IPS DF 19.7 (cell line): ENCODE measurements around the gene CTSO.
"Not testable (repeated sequence)": the region's sequence is repeated elsewhere in the genome, so short reads cannot be mapped to it uniquely, and the experiment has no call there.

Experiments
- DNase-seq: peaks from one replicate; pipeline ENCODE4 v3.0.0-alpha.2; 2013; ENCODE audit warnings: low read depth, low spot score

CTSO gene

GRCh38 chr4:155907556-155907955 lies 46.1 kb downstream of the CTSO start:
- DNase-seq = no peak

DNA sequence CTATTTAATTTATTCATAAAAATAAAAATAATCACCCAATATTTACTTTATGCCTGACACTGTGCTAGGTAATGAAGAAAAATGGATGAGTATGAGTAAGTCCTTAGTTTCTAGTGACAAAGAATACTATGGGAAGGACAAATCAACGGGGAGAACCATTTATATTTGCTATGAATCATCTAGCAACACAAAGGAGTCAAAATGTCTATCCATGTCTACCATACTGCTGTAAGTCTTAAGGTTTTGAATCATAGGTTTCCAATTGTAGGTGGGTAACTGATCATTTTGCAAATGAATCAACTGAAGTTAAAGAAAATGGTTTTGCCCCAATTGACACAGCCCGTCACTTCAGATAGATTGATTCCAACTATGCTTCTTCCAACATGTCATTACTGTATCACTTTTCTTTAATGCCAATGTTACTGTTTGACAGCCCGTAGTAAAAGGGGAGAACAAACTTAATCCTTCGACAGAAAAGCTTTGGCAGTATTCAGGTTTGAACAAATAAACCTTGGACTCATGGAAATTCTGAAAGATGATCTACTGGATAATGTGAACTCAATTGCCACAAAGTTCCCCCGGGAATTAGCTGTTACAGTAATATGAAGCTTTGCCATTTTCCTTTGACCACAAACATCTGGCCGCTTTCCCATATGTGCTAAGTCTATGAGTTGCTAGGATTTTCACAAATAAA lies 47.0 kb downstream of the CTSO start:
- DNase-seq = no peak

GRCh38 chr4:155904331-155904730 lies 49.3 kb downstream of the CTSO start:
- no peak for DNase-seq

DNA sequence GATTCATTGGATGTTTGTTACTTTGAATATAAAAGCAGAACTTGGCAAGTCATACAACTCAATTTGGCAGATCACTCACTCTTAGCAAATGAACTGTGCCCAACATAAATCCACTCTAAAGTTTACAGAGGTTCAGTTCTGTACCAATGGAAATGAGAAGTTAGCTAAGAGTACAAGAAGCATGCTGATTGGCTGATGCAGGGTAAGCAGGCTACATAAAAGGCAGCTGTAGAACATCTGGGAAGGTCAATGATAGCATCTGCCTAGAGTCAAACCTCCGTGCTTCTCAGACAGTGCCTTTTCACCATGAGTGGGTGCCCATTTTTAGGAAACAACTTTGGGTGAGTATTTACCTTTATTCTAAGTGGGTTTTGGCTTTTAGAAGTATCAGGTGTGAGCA lies 50.2 kb downstream of the CTSO start, which contains the start of gene TDO2:
Gene TDO2, plus strand, starts transcription at position 244 of the 400 bp plus-strand sequence. Its CDS starts 63 bp downstream, at position 307.
- DNase-seq = no peak

DNA sequence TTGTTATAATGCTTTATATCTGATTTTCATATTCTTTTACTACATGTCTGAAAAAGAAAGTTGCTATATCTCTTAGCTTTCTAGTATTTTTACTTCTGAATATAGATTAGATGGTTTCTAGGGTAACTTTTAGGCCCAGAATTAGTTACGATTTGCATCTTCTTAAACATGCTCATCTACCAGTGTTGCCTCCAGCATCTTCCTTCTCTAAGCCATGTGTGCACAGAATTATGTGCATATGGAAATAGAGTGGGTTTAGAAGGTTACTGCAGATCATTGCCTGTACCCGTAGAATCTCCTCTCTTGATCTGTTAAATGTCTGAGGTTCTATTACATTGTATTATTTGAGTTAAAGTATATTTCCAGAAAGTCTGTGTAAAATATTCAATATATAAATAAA lies 52.7 kb downstream of the CTSO start:
- DNase-seq = no peak

DNA sequence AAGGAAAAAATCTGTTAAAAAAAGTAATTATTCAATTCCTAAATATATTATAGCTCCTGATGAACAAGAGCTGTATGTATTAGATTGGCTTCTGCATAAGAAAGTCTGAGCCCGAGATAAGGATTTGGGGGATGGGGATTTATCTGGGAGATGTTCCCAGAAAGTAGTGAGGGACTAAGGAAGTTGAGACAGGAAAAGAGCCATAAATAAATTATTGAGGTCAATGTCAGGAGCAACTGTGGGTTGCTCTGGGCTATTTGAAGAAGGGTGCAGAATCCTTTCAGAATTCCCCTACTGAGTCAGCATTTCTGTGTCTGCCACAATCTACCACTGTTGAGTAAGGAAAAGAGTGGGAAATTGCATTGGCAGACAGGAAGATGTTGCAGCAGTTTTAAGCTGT lies 53.3 kb downstream of the CTSO start:
- peak; percentile 9 for DNase-seq

DNA sequence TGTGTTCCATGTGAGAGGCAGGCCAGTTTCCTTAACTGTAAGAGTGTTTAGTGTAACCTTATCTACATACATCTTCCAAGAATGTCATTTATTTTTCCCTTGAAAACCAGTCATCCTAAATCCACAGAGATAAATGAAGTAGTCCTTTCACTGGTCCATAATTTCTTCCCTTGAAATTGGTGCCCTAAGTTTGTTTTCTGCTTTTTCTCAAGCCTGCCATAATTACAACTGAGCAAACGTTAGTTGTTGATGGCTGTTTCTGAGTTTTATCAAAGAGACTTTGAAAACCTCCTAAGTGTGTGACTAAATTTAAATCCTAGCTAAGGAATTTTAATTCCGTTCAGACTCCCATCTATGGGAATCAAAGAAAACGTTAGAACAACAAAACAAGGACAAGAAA lies 53.8 kb downstream of the CTSO start:
- no peak for DNase-seq

GRCh38 chr4:155898371-155898770 lies 55.3 kb downstream of the CTSO start:
- DNase-seq = not testable (repeated sequence)

- no peak for DNase-seq
Measured at GRCh38 chr4:155891058-155891457, 62.6 kb downstream of the CTSO start.

GRCh38 chr4:155889946-155890345 lies 63.7 kb downstream of the CTSO start:
- DNase-seq = no peak

GRCh38 chr4:155889031-155889793 lies 64.5 kb downstream of the CTSO start:
- DNase-seq = no peak

- no peak for DNase-seq
Measured at GRCh38 chr4:155887847-155888570, 65.7 kb downstream of the CTSO start.

GRCh38 chr4:155887045-155887444 lies 66.6 kb downstream of the CTSO start:
- DNase-seq = no peak

DNA sequence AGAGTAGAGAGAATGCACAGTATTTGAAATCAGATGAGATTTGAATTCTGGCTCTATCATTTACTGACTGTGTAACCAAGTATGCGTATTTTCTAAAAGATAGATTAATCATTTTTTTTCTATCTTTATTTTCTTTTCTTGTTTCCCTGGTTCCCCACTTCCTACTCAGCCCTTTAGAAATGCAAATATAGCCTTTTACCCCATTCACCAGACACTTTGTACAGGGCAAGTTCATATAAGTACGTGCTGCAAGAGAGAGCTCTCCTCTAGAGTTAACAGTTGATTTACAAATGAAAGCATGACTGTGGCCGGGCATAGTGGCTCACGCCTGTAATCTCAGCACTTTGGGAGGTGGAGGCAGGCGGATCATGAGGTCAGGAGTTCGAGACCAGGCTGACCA lies 68.0 kb downstream of the CTSO start:
- no peak for DNase-seq

DNA sequence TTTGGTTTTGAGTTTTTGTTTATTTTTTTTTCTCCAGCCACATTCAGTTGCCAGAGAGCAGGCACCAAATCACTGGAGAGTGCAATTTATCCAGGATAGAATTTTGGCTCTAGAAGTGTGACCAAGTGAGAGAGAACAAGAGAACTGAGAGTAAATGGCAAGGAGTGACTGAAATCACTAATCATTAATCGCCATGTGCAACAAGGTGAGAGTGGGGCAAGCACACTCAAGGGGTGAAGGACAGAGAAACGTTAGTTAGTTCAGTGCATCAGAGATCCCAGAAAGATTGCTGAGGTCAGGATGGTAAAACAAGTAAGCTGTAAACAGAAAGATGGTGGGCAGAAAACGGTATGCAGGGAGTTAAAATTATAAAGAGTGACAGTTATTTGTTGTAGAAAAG lies 69.8 kb downstream of the CTSO start:
- no peak for DNase-seq

GRCh38 chr4:155881555-155881954 lies 72.1 kb downstream of the CTSO start:
- DNase-seq = no peak

- no peak for DNase-seq
Measured at GRCh38 chr4:155879767-155880166, 73.9 kb downstream of the CTSO start.

DNA sequence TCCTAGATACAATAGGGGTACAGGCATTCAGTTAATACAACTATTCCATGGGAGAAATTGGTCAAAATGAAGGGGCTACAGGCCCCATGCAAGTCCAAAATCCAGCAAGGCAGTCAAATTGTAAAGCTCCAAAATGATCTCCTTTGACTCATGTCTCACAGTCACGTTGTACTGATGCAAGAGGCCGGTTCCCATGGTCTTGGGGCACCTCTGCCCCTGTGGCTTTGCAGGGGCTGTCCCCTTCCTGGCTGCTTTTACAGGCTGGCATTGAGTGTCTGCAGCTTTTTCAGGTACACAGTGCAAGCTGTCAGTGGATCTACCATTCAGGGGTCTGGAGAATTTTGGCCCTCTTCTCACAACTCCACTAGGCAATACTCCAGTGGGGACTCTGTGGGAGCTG lies 75.1 kb downstream of the CTSO start:
- no peak for DNase-seq

GRCh38 chr4:155877971-155878370 lies 75.7 kb downstream of the CTSO start:
- no peak for DNase-seq

DNA sequence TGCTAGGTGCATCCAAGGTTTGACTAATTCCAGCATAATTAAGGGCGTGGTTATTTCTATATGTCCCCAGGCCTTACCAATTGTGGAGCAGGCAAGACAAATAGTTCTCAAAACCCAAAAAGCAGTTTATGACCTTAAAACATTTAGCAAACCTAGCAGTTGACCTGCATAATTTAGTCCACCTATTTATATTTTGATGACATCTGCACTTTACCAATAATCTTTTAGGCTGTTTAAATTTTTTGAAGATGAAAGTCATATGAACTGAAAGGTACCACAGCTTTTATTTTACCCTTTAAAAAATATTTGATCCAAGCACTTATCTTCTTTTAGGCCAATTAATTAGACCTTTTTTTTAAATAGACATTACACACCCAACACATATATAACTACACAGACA lies 77.8 kb downstream of the CTSO start:
- no peak for DNase-seq
